Natural killer cell treated with Interleukin-12 subunit alpha and Interleukin-12 subunit beta and Interleukin-15 and Interleukin-18, amount 100 ng/mL, for 72 hours (primary cell): ENCODE data around the gene KLC1. TPM values are rescaled to one million over a fixed set of nuclear protein-coding genes. Genes with fewer than 3 reads are reported as not detected.
A peak's percentile ranks its signal among the peaks of the same experiment; 100 is the strongest.

Experiments
- ATAC-seq, 2 donors: fragments of 150-1000 bp; cut with Tn5 transposase in 1 of 2; sonication (Bioruptor Pico), chemical (Tn5 transposase) in 1 of 2; 2 replicates each; pipeline ENCODE4 v1.10.0; 2021
- DNase-seq: peaks from one replicate; pipeline ENCODE4 v3.0.0; 2022; ENCODE audit warnings: low spot score
- H3K27ac Mint-ChIP-seq, 2 donors: 1 replicate in 1 of 2; 2 replicates in 1 of 2; pipeline ENCODE4 v1.8.0; 2022; ENCODE audit warnings: mixed read lengths in 2 of 2, mild to moderate bottlenecking in 1 of 2, moderate library complexity in 1 of 2
- H3K27me3 Mint-ChIP-seq, 2 donors: 1 replicate in 1 of 2; 2 replicates in 1 of 2; pipeline ENCODE4 v1.8.0; 2022; ENCODE audit warnings: mixed read lengths in 2 of 2
- H3K36me3 Mint-ChIP-seq: one replicate; pipeline ENCODE4 v1.8.0; 2022; ENCODE audit warnings: mixed read lengths
- H3K4me1 Mint-ChIP-seq, 2 donors: 1 replicate in 1 of 2; 2 replicates in 1 of 2; pipeline ENCODE4 v1.8.0; 2022; ENCODE audit warnings: low read depth in 2 of 2, mixed read lengths in 2 of 2, mild to moderate bottlenecking in 1 of 2
- H3K4me3 Mint-ChIP-seq: one replicate; pipeline ENCODE4 v1.8.0; 2022; ENCODE audit warnings: mixed read lengths
- H3K9me3 Mint-ChIP-seq: 2 replicates; pipeline ENCODE4 v1.8.0; 2022; ENCODE audit warnings: mixed read lengths
- total RNA-seq, 2 donors: library from RNA; stranded (reverse); gene quantifications; one replicate each; pipeline ENCODE4 v1.2.3, GENCODE V29; 2022

KLC1 gene
- total RNA-seq, 2 donors from 2014 or later, result 150 to 189 TPM

GRCh38 chr14:103656031-103656755 lies 27.2 kb downstream of the KLC1 start:
- no peak for ATAC-seq
- no peak for DNase-seq
- Mint-ChIP-seq H3K27me3 (no peaks in the 10 kb centered on the region), H3K4me1 (peaks cover 13 to 28% of the 10 kb centered on the region in 2 donors), H3K36me3 (peaks cover 16% of the 10 kb centered on the region), H3K4me3 (no peak overlapping the region), H3K27ac (peak overlapping the region in 1 of 2 donors; percentile 57), H3K9me3 (no peaks in the 10 kb centered on the region)

- Mint-ChIP-seq H3K9me3 (no peaks in the 10 kb centered on the region), H3K4me1 (peaks cover 8 to 24% of the 10 kb centered on the region in 2 donors), H3K27me3 (no peaks in the 10 kb centered on the region), H3K4me3 (no peak overlapping the region), H3K36me3 (peaks cover 16% of the 10 kb centered on the region), H3K27ac (peak overlapping the region in 1 of 2 donors; percentile 57)
- no peak for ATAC-seq
- DNase-seq, result no peak
Measured at GRCh38 chr14:103656756-103657133, 27.7 kb downstream of the KLC1 start.

- DNase-seq, result no peak
- Mint-ChIP-seq H3K36me3 (peaks cover 16% of the 10 kb centered on the region), H3K4me1 (peaks cover 8 to 20% of the 10 kb centered on the region in 2 donors), H3K27ac (no peak overlapping the region), H3K27me3 (no peaks in the 10 kb centered on the region), H3K4me3 (no peak overlapping the region), H3K9me3 (no peaks in the 10 kb centered on the region)
- ATAC-seq, result no peak
Measured at GRCh38 chr14:103657471-103657870, 28.5 kb downstream of the KLC1 start.

GRCh38 chr14:103659631-103660030 lies 30.6 kb downstream of the KLC1 start:
- H3K4me1 Mint-ChIP-seq, result peaks cover 8 to 9% of the 10 kb centered on the region in 2 donors
- no peak overlapping the region for H3K27ac Mint-ChIP-seq
- no peaks in the 10 kb centered on the region for H3K27me3 Mint-ChIP-seq
- no peak for DNase-seq
- ATAC-seq, result no peak
- H3K4me3 Mint-ChIP-seq, result no peak overlapping the region
- peaks cover 11% of the 10 kb centered on the region for H3K36me3 Mint-ChIP-seq
- H3K9me3 Mint-ChIP-seq, result no peaks in the 10 kb centered on the region

- Mint-ChIP-seq H3K9me3 (no peaks in the 10 kb centered on the region), H3K36me3 (peaks cover 4% of the 10 kb centered on the region), H3K27me3 (no peaks in the 10 kb centered on the region), H3K4me1 (peaks cover 3 to 7% of the 10 kb centered on the region in 2 donors), H3K27ac (no peak overlapping the region), H3K4me3 (no peak overlapping the region)
- DNase-seq (no peak), ATAC-seq (no peak)
Measured at GRCh38 chr14:103662029-103662428, 33.0 kb downstream of the KLC1 start.

- H3K4me1 Mint-ChIP-seq, result peaks cover 3 to 7% of the 10 kb centered on the region in 2 donors
- H3K27ac Mint-ChIP-seq, result no peak overlapping the region
- ATAC-seq, result no peak
- H3K36me3 Mint-ChIP-seq, result peaks cover 4% of the 10 kb centered on the region
- no peak for DNase-seq
- no peak overlapping the region for H3K4me3 Mint-ChIP-seq
- no peaks in the 10 kb centered on the region for H3K27me3 Mint-ChIP-seq
- no peaks in the 10 kb centered on the region for H3K9me3 Mint-ChIP-seq
Measured at GRCh38 chr14:103662591-103662990, 33.6 kb downstream of the KLC1 start.

GRCh38 chr14:103663506-103663905 lies 34.5 kb downstream of the KLC1 start:
- Mint-ChIP-seq H3K27ac (no peak overlapping the region), H3K4me1 (peaks cover 3 to 4% of the 10 kb centered on the region in 2 donors), H3K36me3 (peaks cover 4% of the 10 kb centered on the region), H3K27me3 (no peaks in the 10 kb centered on the region), H3K9me3 (no peaks in the 10 kb centered on the region), H3K4me3 (no peak overlapping the region)
- no peak for DNase-seq
- ATAC-seq, result no peak

GRCh38 chr14:103667671-103668070 lies 38.7 kb downstream of the KLC1 start:
- Mint-ChIP-seq H3K36me3 (peaks cover 18% of the 10 kb centered on the region), H3K9me3 (no peaks in the 10 kb centered on the region), H3K4me1 (peaks cover 0 to 7% of the 10 kb centered on the region in 2 donors), H3K27me3 (no peaks in the 10 kb centered on the region), H3K27ac (no peak overlapping the region), H3K4me3 (no peak overlapping the region)
- no peak for ATAC-seq
- DNase-seq, result no peak

GRCh38 chr14:103668117-103668516 lies 39.1 kb downstream of the KLC1 start:
- Mint-ChIP-seq H3K27me3 (no peaks in the 10 kb centered on the region), H3K36me3 (peaks cover 22% of the 10 kb centered on the region), H3K9me3 (no peaks in the 10 kb centered on the region), H3K27ac (no peak overlapping the region), H3K4me3 (no peak overlapping the region), H3K4me1 (peaks cover 0 to 7% of the 10 kb centered on the region in 2 donors)
- no peak for ATAC-seq
- DNase-seq, result no peak

GRCh38 chr14:103669370-103669769 lies 40.4 kb downstream of the KLC1 start:
- H3K9me3 Mint-ChIP-seq, result no peaks in the 10 kb centered on the region
- H3K27ac Mint-ChIP-seq, result no peak overlapping the region
- ATAC-seq, result no peak
- H3K4me3 Mint-ChIP-seq, result no peak overlapping the region
- DNase-seq, result no peak
- peaks cover 28% of the 10 kb centered on the region for H3K36me3 Mint-ChIP-seq
- H3K4me1 Mint-ChIP-seq, result peaks cover 0 to 4% of the 10 kb centered on the region in 2 donors
- H3K27me3 Mint-ChIP-seq, result no peaks in the 10 kb centered on the region

- no peaks in the 10 kb centered on the region for H3K9me3 Mint-ChIP-seq
- DNase-seq (no peak), ATAC-seq (no peak)
- H3K27me3 Mint-ChIP-seq, result no peaks in the 10 kb centered on the region
- H3K4me3 Mint-ChIP-seq, result no peak overlapping the region
- peak overlapping the region in 1 of 2 donors; percentile 23 for H3K27ac Mint-ChIP-seq
- peaks cover 39% of the 10 kb centered on the region for H3K36me3 Mint-ChIP-seq
- peaks cover 0 to 5% of the 10 kb centered on the region in 2 donors for H3K4me1 Mint-ChIP-seq
Measured at GRCh38 chr14:103671911-103672310, 42.9 kb downstream of the KLC1 start.

- Mint-ChIP-seq H3K27ac (no peak overlapping the region), H3K4me3 (no peak overlapping the region), H3K9me3 (no peaks in the 10 kb centered on the region), H3K36me3 (peaks cover 36% of the 10 kb centered on the region), H3K4me1 (peaks cover 0 to 11% of the 10 kb centered on the region in 2 donors), H3K27me3 (no peaks in the 10 kb centered on the region)
- DNase-seq, result no peak
- no peak for ATAC-seq
Measured at GRCh38 chr14:103675957-103676356, 46.9 kb downstream of the KLC1 start.

- Mint-ChIP-seq H3K36me3 (peaks cover 29% of the 10 kb centered on the region), H3K4me1 (peaks cover 0 to 8% of the 10 kb centered on the region in 2 donors), H3K9me3 (no peaks in the 10 kb centered on the region), H3K27me3 (no peaks in the 10 kb centered on the region), H3K4me3 (no peak overlapping the region), H3K27ac (no peak overlapping the region)
- no peak for ATAC-seq
- no peak for DNase-seq
Measured at GRCh38 chr14:103676881-103677675, 48.1 kb downstream of the KLC1 start.

GRCh38 chr14:103679351-103679750 lies 50.3 kb downstream of the KLC1 start:
- ATAC-seq (peak; percentile 80 to 82), DNase-seq (no peak)
- Mint-ChIP-seq H3K4me1 (peaks cover 0 to 8% of the 10 kb centered on the region in 2 donors), H3K36me3 (peaks cover 17% of the 10 kb centered on the region), H3K4me3 (no peak overlapping the region), H3K27me3 (no peaks in the 10 kb centered on the region), H3K27ac (peak overlapping the region in 1 of 2 donors; percentile 66), H3K9me3 (no peaks in the 10 kb centered on the region)
